ENCODE results near the gene FAT1.

- TF ChIP-seq, protein P1, sequence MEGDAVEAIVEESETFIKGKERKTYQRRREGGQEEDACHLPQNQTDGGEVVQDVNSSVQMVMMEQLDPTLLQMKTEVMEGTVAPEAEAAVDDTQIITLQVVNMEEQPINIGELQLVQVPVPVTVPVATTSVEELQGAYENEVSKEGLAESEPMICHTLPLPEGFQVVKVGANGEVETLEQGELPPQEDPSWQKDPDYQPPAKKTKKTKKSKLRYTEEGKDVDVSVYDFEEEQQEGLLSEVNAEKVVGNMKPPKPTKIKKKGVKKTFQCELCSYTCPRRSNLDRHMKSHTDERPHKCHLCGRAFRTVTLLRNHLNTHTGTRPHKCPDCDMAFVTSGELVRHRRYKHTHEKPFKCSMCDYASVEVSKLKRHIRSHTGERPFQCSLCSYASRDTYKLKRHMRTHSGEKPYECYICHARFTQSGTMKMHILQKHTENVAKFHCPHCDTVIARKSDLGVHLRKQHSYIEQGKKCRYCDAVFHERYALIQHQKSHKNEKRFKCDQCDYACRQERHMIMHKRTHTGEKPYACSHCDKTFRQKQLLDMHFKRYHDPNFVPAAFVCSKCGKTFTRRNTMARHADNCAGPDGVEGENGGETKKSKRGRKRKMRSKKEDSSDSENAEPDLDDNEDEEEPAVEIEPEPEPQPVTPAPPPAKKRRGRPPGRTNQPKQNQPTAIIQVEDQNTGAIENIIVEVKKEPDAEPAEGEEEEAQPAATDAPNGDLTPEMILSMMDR (IDR thresholded peaks at IDR 0.05): no peak
- no peak for TF ChIP-seq EZH2 (IDR thresholded peaks at IDR 0.05; ENCODE audit: borderline replicate concordance, insufficient read depth, low read depth, low read length, poor library complexity, severe bottlenecking)
Measured at GRCh38 chr4:186657764-186658163, 65.9 kb downstream of the FAT1 start.
